ENCODE measurements around the gene TNNT3.

The TNNT3 gene

DNA sequence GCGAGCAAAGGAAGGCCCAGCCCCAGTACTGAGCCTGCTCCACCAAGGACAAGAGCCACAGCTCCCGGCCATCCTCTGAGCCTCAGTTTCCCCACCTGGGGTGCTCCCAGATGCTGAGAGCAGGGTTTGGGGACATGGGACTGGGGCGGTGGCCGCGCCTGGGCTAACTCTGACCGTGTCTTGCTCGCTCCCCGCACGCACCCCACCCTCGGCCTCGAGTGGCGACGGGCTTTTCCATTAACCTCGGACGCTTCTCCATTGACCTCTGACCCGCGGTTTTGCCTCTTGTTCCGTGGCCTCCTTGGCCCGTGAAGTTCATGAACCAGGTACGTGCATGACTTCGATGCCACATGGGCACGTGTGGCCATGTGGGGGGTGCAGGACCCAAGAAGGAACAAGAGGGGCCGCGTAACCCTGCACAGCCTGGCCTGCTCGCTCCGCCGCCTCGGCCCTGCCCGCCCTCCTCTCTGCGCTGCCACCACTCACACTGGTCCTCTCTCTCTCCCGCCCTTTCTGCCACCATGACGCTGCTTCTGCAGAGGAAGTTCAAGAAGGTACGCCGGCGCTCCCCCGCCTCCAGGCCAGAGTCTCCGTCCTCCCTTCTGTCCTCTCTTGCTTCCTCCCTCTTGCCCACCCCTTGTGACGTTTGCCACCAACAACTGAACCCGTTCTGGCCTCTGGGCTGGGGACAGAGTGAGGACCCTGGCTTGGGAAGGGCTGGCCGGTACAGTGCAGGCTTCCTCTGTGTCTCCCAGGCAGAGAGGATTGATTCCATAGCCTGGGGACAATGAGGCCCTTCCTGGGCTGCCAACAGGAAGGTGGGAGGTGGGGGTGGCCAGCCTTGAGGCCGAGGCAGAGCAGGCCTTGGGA, 6.9 kb downstream of the TNNT3 start:
- DNase-seq (ENCODE audit: low read depth), result no peak
- no peak for TF ChIP-seq CTCF (IDR thresholded peaks at IDR 0.05; ENCODE audit: low read depth, low read length, missing control alignments)
- H3K4me3 ChIP-seq (ENCODE audit: low read depth, low read length), result no peak overlapping the region

GRCh38 chr11:1927026-1927847, 7.7 kb downstream of the TNNT3 start:
- no peak for DNase-seq (ENCODE audit: low read depth)
- no peak for TF ChIP-seq CTCF (IDR thresholded peaks at IDR 0.05; ENCODE audit: low read depth, low read length, missing control alignments)
- H3K4me3 ChIP-seq (ENCODE audit: low read depth, low read length), result no peak overlapping the region

DNA sequence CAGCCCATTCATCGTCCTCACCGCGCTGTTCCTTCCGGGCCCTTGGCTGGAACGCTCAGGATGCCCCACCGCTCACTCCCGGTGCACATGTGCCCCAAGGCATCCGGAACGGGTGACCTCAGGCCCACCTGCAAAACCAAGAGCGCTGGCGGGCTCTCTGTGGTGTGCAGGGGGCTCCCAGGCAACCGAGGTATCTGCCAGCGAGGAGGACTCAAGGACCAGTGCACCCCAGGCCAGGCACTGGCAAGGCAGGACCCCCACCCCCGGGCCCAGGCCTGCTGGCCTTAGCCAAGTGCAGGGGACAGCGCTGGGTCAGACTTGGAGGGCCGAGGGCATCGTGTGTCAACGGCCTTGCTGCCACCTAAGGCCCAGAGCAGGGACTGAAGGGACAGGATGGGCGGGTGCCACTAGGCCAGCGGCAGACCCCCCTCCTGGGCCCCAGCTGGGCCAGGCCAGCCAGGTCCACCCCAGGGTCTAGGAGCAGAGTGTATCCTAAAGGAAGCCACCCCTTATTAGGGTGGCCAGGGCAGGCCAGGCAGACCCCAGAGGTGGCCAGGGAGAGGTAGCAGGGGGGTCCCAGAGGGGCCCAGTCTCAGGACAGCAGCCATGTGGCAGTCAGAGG, 8.5 kb downstream of the TNNT3 start:
- TF ChIP-seq CTCF (IDR thresholded peaks at IDR 0.05; ENCODE audit: low read depth, low read length, missing control alignments), result no peak
- H3K4me3 ChIP-seq (ENCODE audit: low read depth, low read length), result no peak overlapping the region
- no peak for DNase-seq (ENCODE audit: low read depth)

DNA sequence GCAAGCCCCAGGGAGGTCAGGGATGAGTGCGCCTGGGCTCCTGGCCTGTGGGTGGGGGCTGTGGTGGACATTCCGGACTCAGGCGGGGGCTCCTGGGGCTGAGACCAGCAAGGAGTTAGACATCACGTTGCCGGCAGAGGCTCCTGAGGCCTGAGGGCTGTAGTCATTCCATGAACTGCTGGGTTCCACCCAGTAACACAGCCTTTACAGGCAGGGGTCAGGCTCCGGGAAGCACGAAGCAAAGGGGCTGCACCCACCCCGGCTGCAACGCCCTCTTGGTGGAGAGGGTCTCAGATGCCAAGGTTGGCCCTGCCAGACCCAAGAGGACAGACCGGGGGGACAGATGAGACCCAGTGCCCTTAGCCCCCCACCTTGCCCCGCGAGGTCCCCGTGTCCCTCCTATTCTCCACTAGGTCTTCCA, 9.0 kb downstream of the TNNT3 start:
- H3K4me3 ChIP-seq (ENCODE audit: low read depth, low read length), result no peak overlapping the region
- no peak for TF ChIP-seq CTCF (IDR thresholded peaks at IDR 0.05; ENCODE audit: low read depth, low read length, missing control alignments)
- no peak for DNase-seq (ENCODE audit: low read depth)

GRCh38 chr11:1928891-1929541, 9.5 kb downstream of the TNNT3 start:
- DNase-seq (ENCODE audit: low read depth), result no peak
- no peak for TF ChIP-seq CTCF (IDR thresholded peaks at IDR 0.05; ENCODE audit: low read depth, low read length, missing control alignments)
- no peak overlapping the region for H3K4me3 ChIP-seq (ENCODE audit: low read depth, low read length)

DNA sequence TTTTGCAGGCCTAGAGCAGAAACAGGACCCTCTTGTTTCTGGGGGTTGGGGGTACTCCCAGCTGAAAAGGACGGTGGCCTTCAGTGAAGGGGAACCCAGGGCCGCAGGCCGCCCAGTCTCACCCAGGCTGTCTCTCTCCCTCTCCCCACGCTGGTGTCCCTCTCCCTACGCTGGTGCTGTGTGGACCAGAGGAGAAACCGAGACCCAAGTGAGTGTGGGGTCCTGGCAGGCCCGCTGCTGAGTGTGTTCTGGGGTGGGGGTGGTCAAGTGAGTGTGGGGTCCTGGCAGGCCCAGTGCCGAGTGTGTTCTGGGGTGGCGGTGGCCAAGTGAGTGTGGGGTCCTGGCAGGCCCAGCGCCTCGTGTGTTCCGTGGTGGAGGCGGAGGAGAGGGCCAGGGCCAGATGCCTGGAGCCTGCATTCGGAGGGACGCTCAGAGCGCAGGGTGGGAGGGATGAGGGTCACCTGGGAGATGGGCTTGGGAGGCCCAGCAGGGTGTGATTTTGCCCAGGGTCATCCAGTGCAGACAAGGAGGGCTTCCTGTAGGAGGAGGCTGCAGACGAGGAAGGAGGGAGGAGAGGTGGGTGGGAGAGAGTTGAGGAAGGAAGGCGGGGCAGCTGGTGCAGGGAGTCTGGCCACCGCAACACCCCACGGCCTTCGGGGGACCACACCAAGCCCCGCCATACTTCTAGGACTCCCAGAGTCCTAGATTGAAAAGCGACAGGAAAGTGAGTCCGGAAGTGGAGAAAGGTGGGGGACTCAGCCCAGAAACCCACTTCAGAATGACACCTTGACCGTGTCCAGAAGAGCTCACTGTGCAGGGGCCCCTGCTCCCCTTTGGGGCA, 10.3 kb downstream of the TNNT3 start:
- no peak overlapping the region for H3K4me3 ChIP-seq (ENCODE audit: low read depth, low read length)
- no peak for DNase-seq (ENCODE audit: low read depth)
- TF ChIP-seq CTCF (IDR thresholded peaks at IDR 0.05; ENCODE audit: low read depth, low read length, missing control alignments), result no peak

Data from GM12864 (cell line).